Right ventricle myocardium inferior (tissue), 1 donor: Measurements from ENCODE around the gene AMPH. TPM values are rescaled to one million over a fixed set of nuclear protein-coding genes. Genes with fewer than 3 reads are reported as not detected.

Experiments
- ATAC-seq: fragments of 200-7000 bp; cut with Tn5 transposase; one replicate; pipeline ENCODE4 v1.9.1; 2020; ENCODE audit warnings: mild to moderate bottlenecking, moderate library complexity
- DNase-seq: peaks from one replicate; pipeline ENCODE4 v3.0.0; 2021; ENCODE audit errors: missing footprints
- intact Hi-C: fragments of 100-400 bp; cut with DNase I; formaldehyde crosslinking; loops from one replicate; pipeline ENCODE4 v1.11.0; 2022
- total RNA-seq: library from RNA; stranded (reverse); fragmentation: NEBNext Ultra II Directional; extraction: Animal tissue kit (Norgen Biotek cat#: 25700); gene quantifications from one replicate; pipeline ENCODE4 v1.2.1, GENCODE V29; 2021
- donor health status: DM: no; HTN: yes; CAD: no; lungs with severe emphysema.

The AMPH gene
- total RNA-seq, 1 donor from 2014 or later: 2.4 TPM

DNA sequence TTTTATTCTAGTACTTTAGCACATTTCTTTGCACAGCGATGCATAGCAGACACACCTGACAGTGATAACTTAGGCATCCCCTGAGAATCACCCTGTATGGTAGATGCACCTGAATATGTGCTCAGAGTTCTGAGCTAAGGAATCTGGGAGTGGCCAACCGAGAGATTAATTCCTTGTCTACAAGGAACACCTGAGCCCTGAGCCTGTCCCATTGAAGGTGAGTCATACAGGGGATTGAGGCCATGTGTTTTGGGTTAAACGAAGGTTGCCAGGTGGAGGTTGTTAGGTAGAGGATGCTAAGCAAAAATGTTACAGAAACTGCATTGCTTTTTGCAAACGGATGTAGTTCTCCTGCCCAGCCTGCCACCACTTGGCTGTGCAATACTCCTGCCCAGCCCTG is 128.9 kb downstream of the AMPH start:
- ATAC-seq: no peak
- no peak for DNase-seq
- intact Hi-C loops: no loop called here

GRCh38 chr7:38492010-38492409 is 139.2 kb downstream of the AMPH start:
- ATAC-seq: no peak
- intact Hi-C loops: no loop called here

GRCh38 chr7:38482521-38482920 is 148.7 kb downstream of the AMPH start:
- intact Hi-C loops: no loop called here
- no peak for ATAC-seq
- no peak for DNase-seq

More at GRCh38 chr7:38492010-38492409, 139.2 kb downstream of the AMPH start:
- DNase-seq: no peak

- ATAC-seq: no peak
- no peak for DNase-seq
Observed at GRCh38 chr7:38481401-38481800, 149.8 kb downstream of the AMPH start.

GRCh38 chr7:38478404-38478803 is 152.8 kb downstream of the AMPH start:
- DNase-seq (no peak), ATAC-seq (no peak)
- intact Hi-C loops: no loop called here

More at GRCh38 chr7:38481401-38481800, 149.8 kb downstream of the AMPH start:
- intact Hi-C loops: no loop called here

- peak; percentile 72 for ATAC-seq
- no peak for DNase-seq
- intact Hi-C loops: no loop called here
Observed at GRCh38 chr7:38477333-38477732, 153.8 kb downstream of the AMPH start.

DNA sequence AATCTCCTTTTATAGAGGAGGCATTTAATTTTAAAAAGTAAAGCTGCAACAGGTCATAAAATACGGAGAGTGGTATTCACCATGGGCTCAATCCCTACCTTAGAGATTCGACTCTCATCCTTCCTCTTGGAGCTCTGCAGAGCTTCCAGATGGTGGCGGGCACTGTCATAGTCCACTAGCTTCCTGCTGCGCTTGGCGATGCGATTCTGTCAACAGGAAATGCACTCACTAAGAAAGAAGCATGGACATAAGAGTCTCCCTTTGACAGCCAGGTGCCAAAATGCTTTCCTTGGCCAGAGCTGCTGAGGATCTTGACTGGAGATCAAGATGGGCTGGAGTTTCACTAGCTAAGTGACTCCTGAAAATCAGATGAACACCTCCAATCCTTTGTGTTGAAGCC is 154.4 kb downstream of the AMPH start:
- intact Hi-C loops: no loop called here
- ATAC-seq (no peak), DNase-seq (no peak)

GRCh38 chr7:38465956-38466355 is 165.2 kb downstream of the AMPH start:
- intact Hi-C loops: no loop called here
- no peak for ATAC-seq
- DNase-seq: no peak

DNA sequence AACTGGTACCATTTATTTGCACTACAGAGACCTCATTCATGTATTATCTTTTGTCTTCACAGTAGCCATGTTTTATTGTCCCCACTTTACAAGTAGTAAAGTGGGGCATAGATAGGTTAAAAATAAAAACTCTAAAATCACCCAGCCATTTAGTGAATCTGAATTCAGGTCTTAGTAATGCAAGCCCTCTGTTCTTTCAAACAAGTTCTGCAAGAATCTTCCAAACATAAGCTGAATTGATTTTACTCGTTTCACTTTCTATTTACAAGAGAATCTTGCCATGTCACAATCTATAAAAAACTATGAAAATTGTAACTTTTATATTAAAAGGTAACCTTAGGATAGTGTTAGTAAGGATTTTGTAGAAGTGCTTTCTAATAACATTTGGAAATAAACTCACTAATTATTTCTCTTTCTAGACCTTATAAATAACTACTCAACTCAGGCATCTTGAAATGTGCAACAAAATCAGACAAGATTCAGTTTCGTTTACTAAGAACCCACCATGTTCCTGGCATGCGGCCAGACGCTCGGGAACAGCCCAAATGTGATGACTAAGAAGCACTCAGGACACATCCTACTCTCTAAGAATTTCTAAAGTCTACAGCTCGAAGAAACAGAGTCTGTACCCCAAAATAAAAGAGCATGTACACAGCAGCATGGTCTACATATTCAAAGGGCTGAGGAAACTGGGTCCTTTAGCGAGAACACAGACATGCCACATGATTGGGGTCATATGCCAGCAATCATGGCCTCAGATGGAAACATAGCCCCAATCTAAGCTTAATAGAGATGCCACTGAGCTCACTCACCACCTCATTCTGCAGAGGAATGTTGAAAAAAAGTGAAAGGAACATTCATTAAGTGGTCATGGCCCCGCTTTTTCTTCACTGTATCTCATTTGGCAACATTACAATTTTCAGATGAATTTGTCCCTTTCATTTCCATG is 167.6 kb downstream of the AMPH start:
- peak; percentile 64 for DNase-seq
- intact Hi-C loops: no loop called here
- no peak for ATAC-seq

GRCh38 chr7:38462819-38463218 is 168.4 kb downstream of the AMPH start:
- ATAC-seq (no peak), DNase-seq (no peak)
- intact Hi-C loops: no loop called here

DNA sequence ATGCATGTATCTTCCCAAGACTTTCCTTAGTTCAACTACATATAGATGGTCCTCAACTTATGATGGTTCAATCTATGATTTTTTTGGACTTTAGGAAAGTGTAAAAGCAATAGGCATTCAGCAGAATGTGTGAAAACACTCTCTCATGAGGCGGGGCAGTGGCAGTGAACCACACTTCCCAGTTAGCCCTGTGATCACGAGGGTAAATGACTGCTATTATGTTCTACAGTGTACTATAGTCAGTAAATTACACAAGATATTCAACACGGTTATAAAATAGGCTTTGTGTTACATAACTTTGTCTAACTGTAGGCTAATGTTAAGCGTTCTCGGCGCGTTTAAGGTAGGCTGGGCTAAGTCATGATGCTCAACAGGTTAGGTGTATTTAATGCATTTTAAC is 169.3 kb downstream of the AMPH start:
- ATAC-seq: no peak
- intact Hi-C loops: no loop called here

GRCh38 chr7:38453826-38454225 is 177.3 kb downstream of the AMPH start:
- DNase-seq (no peak), ATAC-seq (no peak)
- intact Hi-C loops: loop anchor here (5.0 to 10.0 kb wide), 2 partner anchors 203 to 291 kb away; no protein-coding TSS in a partner anchor

More for the DNA sequence above, 169.3 kb downstream of the AMPH start:
- DNase-seq: no peak

DNA sequence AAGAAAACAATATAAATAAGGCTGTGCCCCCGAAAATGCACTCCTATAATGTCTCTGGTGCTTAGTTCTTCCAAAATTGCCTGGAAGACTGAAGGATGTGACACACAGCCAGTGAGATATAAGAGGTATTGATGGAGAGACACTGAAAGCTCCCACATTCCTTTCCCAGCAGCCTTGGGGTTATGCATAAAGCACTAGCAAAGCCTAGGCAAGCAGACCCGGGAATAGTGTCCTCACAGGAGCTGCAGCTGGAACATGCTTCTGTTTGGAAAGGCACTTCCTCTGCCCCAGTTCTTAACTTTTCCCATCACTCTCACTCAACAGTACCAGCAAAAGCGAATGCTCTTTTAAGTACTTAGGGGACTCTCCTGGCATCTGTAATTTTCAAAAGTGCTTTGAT is 178.0 kb downstream of the AMPH start:
- ATAC-seq: peak; percentile 67
- intact Hi-C loops: loop anchor here (5.0 to 10.0 kb wide), 2 partner anchors 204 to 292 kb away; no protein-coding TSS in a partner anchor
- DNase-seq: no peak

- intact Hi-C loops: loop anchor here (5.0 to 10.0 kb wide), 2 partner anchors 205 to 292 kb away; no protein-coding TSS in a partner anchor
- DNase-seq (no peak), ATAC-seq (peak; percentile 32)
Observed at GRCh38 chr7:38452681-38453108, 178.5 kb downstream of the AMPH start.

- ATAC-seq: peak; percentile 60
- DNase-seq: no peak
- intact Hi-C loops: loop anchor here (5.0 to 10.0 kb wide), 2 partner anchors 205 to 293 kb away; no protein-coding TSS in a partner anchor
Observed at GRCh38 chr7:38451840-38452239, 179.3 kb downstream of the AMPH start.

DNA sequence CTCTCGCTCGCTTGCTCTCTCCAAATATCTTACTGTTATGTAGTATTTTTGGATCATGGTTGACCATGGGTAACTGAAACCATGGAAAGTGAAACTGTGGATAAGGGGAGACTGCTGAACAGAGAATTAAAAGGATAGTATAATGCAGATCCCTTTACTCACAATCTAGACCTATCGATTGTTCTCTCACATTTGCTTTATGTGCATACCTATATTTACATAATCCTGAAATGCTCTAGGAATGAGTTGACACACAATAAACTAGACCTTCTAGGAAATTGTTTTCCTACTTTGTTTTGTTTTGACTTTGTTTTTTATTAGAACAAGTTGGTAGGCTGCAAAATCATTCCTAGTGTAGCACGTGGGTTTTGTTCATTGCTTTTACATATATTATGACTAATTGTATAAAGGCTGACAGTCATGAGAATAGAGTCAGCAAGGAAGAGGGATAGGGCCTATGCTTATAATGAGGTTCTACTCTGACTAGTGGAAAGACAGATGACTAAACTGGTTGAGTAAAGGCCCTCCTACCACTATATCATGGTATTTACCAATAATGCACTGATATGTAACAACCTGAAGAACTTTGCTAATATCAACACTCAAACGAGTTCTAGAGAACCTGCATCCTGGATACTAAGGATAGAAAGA is 182.5 kb downstream of the AMPH start:
- intact Hi-C loops: no loop called here
- ATAC-seq (no peak), DNase-seq (no peak)

- DNase-seq: no peak
- ATAC-seq: no peak
- intact Hi-C loops: no loop called here
Observed at GRCh38 chr7:38448054-38448453, 183.1 kb downstream of the AMPH start.

GRCh38 chr7:38438970-38439369 is 192.2 kb downstream of the AMPH start:
- ATAC-seq: no peak
- DNase-seq: no peak

GRCh38 chr7:38432671-38433070 is 198.5 kb downstream of the AMPH start:
- ATAC-seq (no peak), DNase-seq (no peak)
- intact Hi-C loops: no loop called here

More at GRCh38 chr7:38438970-38439369, 192.2 kb downstream of the AMPH start:
- intact Hi-C loops: no loop called here

- no peak for DNase-seq
- intact Hi-C loops: no loop called here
- no peak for ATAC-seq
Observed at GRCh38 chr7:38432080-38432479, 199.1 kb downstream of the AMPH start.
